Loucy (cell line): ENCODE results near the gene ETFA.
"Not testable (repeated sequence)": the region's sequence is repeated elsewhere in the genome, so short reads cannot be mapped to it uniquely, and the experiment has no call there.

Experiments used
- CTCF ChIP-seq: fragments of 200-600 bp; sonication (generic); conservative IDR thresholded peaks from 2 replicates; pipeline ENCODE4 v1.5.1; 2014; ENCODE audit warnings: mild to moderate bottlenecking, antibody characterized with exemption, low read length
- EZH2phosphoT487 ChIP-seq: fragments of 200-600 bp; IDR thresholded peaks from 2 replicates; pipeline ENCODE4 v1.6.1; 2018; ENCODE audit warnings: antibody characterized with exemption, mild to moderate bottlenecking, moderate library complexity, borderline replicate concordance

- TF ChIP-seq CTCF, EZH2phosphoT487: not testable (repeated sequence)
Observed at GRCh38 chr15:76265769-76266168, 45.5 kb downstream of the ETFA start.
